CD4-positive, alpha-beta T cell treated with Interleukin-15 for 1 hour (primary cell): Measurements from ENCODE around the gene DCP1A.

ENCODE experiments used
- DNase-seq: peaks from one replicate; pipeline ENCODE4 v3.0.0-alpha.2; 2020

Gene DCP1A

GRCh38 chr3:53242642-53243041 lies 104.7 kb downstream of the DCP1A start:
- DNase-seq = peak; percentile 54

- no peak for DNase-seq
Observed at GRCh38 chr3:53242155-53242554, 105.2 kb downstream of the DCP1A start.

- DNase-seq = peak; percentile 14
Observed at GRCh38 chr3:53240989-53241972, 106.1 kb downstream of the DCP1A start.

- DNase-seq = no peak
Observed at GRCh38 chr3:53239800-53240199, 107.5 kb downstream of the DCP1A start.

- DNase-seq = no peak
Observed at GRCh38 chr3:53238886-53239285, 108.5 kb downstream of the DCP1A start.

GRCh38 chr3:53238051-53238850 lies 109.1 kb downstream of the DCP1A start:
- DNase-seq = no peak

- DNase-seq = peak; percentile 30
Observed at GRCh38 chr3:53236112-53236841, 111.1 kb downstream of the DCP1A start.

GRCh38 chr3:53235545-53235944 lies 111.8 kb downstream of the DCP1A start:
- DNase-seq = no peak

- no peak for DNase-seq
Observed at GRCh38 chr3:53234841-53235232, 112.5 kb downstream of the DCP1A start.

GRCh38 chr3:53234130-53234840 lies 113.1 kb downstream of the DCP1A start:
- DNase-seq = no peak
